GM20000 (cell line): ENCODE data around the gene GRID1.

Source experiments
- DNase-seq: peaks from one replicate; pipeline ENCODE4 v3.0.0; 2012; ENCODE audit warnings: low spot score
- CTCF ChIP-seq: IDR thresholded peaks from 2 replicates; pipeline ENCODE4 v1.5.1; 2012; ENCODE audit warnings: mild to moderate bottlenecking, control low read depth; ENCODE audit errors: extremely low read depth, missing control alignments

GRID1 gene

GRCh38 chr10:86135191-86135590 lies 231.4 kb downstream of the GRID1 start:
- no peak for TF ChIP-seq CTCF
- no peak for DNase-seq

- no peak for TF ChIP-seq CTCF
- no peak for DNase-seq
These were observed 235.7 kb downstream of the GRID1 start for GRCh38 chr10:86130737-86131475.

- DNase-seq, result no peak
These were observed 236.6 kb downstream of the GRID1 start for GRCh38 chr10:86130041-86130440.

GRCh38 chr10:86128360-86128759 lies 238.2 kb downstream of the GRID1 start:
- no peak for DNase-seq
- TF ChIP-seq CTCF, result no peak

More at GRCh38 chr10:86130041-86130440, 236.6 kb downstream of the GRID1 start:
- TF ChIP-seq CTCF, result no peak

GRCh38 chr10:86127274-86127819 lies 239.2 kb downstream of the GRID1 start:
- no peak for DNase-seq
- TF ChIP-seq CTCF, result no peak

- DNase-seq, result no peak
- TF ChIP-seq CTCF, result no peak
These were observed 241.9 kb downstream of the GRID1 start for GRCh38 chr10:86124734-86125133.

- no peak for TF ChIP-seq CTCF
- no peak for DNase-seq
These were observed 242.9 kb downstream of the GRID1 start for GRCh38 chr10:86123715-86124114.
